ENCODE data around the gene POLR3K.

- TF ChIP-seq CTCF (IDR thresholded peaks at IDR 0.05) (no peak), ZFX (IDR thresholded peaks at IDR 0.05; ENCODE audit: borderline replicate concordance) (no peak)
Measured at GRCh38 chr16:88613-89012, 35.2 kb upstream of the POLR3K start.

All from 22Rv1 (cell line).